Muscle of arm (tissue), 12 donors: Measurements from ENCODE around the gene MDGA2. TPM values are rescaled to one million over a fixed set of nuclear protein-coding genes. Genes with fewer than 3 reads are reported as not detected.
"Not testable (repeated sequence)": the region's sequence is repeated elsewhere in the genome, so short reads cannot be mapped to it uniquely, and the experiment has no call there.

ENCODE experiments used
- DNase-seq: peaks from one replicate; pipeline ENCODE4 v3.0.0-alpha.2; 2013
- polyA plus RNA-seq, 12 donors: library from polyadenylated mRNA; unstranded; fragments of 120-200 nt; gene quantifications; one replicate each; pipeline ENCODE4 v1.2.1, GENCODE V29; 2013; ENCODE audit not compliant: insufficient read length in 12 of 12

Gene MDGA2
- polyA plus RNA-seq, 12 donors, result 0.19 to 0.66 (median 0.40) TPM; not detected in 2

GRCh38 chr14:47332106-47332505 is 343.3 kb downstream of the MDGA2 start:
- no peak for DNase-seq

GRCh38 chr14:47328376-47328775 is 347.0 kb downstream of the MDGA2 start:
- no peak for DNase-seq

GRCh38 chr14:47327336-47327735 is 348.1 kb downstream of the MDGA2 start:
- no peak for DNase-seq

- no peak for DNase-seq
These were observed 352.7 kb downstream of the MDGA2 start for GRCh38 chr14:47322751-47323150.

GRCh38 chr14:47302121-47302520 is 373.3 kb downstream of the MDGA2 start:
- no peak for DNase-seq

GRCh38 chr14:47300796-47301195 is 374.6 kb downstream of the MDGA2 start:
- no peak for DNase-seq

- no peak for DNase-seq
These were observed 378.0 kb downstream of the MDGA2 start for GRCh38 chr14:47297374-47297773.

GRCh38 chr14:47284283-47284682 is 391.1 kb downstream of the MDGA2 start:
- no peak for DNase-seq

- not testable (repeated sequence) for DNase-seq
These were observed 393.6 kb downstream of the MDGA2 start for GRCh38 chr14:47281761-47282160.

- DNase-seq, result peak; percentile 22
These were observed 397.1 kb downstream of the MDGA2 start for GRCh38 chr14:47278233-47278842.

GRCh38 chr14:47277703-47278102 is 397.7 kb downstream of the MDGA2 start:
- no peak for DNase-seq

- no peak for DNase-seq
These were observed 398.5 kb downstream of the MDGA2 start for GRCh38 chr14:47276931-47277330.

GRCh38 chr14:47273939-47274338 is 401.5 kb downstream of the MDGA2 start:
- no peak for DNase-seq

- peak; percentile 4 for DNase-seq
These were observed 404.7 kb downstream of the MDGA2 start for GRCh38 chr14:47270715-47271114.

- DNase-seq, result peak; percentile 2
These were observed 405.5 kb downstream of the MDGA2 start for GRCh38 chr14:47269756-47270492.

- no peak for DNase-seq
These were observed 410.6 kb downstream of the MDGA2 start for GRCh38 chr14:47264842-47265241.

GRCh38 chr14:47262801-47263200 is 412.6 kb downstream of the MDGA2 start:
- DNase-seq, result no peak

GRCh38 chr14:47261350-47261749 is 414.1 kb downstream of the MDGA2 start:
- DNase-seq, result no peak

- no peak for DNase-seq
These were observed 415.6 kb downstream of the MDGA2 start for GRCh38 chr14:47259796-47260195.

GRCh38 chr14:47257013-47257412 is 418.4 kb downstream of the MDGA2 start:
- DNase-seq, result no peak

GRCh38 chr14:47252802-47253201 is 422.6 kb downstream of the MDGA2 start:
- DNase-seq, result no peak

- DNase-seq, result no peak
These were observed 429.0 kb downstream of the MDGA2 start for GRCh38 chr14:47246367-47246766.

GRCh38 chr14:47242579-47242978 is 432.8 kb downstream of the MDGA2 start:
- DNase-seq, result not testable (repeated sequence)
